Measurements from ENCODE around the gene CACUL1.
A peak's percentile ranks its signal among the peaks of the same experiment; 100 is the strongest.

CACUL1 gene

GRCh38 chr10:118732245-118733165 lies 22.3 kb downstream of the CACUL1 start:
- peak in 1 of 3 donors; percentile 38 for DNase-seq

GRCh38 chr10:118730756-118731456 lies 23.9 kb downstream of the CACUL1 start:
- no peak for DNase-seq

DNA sequence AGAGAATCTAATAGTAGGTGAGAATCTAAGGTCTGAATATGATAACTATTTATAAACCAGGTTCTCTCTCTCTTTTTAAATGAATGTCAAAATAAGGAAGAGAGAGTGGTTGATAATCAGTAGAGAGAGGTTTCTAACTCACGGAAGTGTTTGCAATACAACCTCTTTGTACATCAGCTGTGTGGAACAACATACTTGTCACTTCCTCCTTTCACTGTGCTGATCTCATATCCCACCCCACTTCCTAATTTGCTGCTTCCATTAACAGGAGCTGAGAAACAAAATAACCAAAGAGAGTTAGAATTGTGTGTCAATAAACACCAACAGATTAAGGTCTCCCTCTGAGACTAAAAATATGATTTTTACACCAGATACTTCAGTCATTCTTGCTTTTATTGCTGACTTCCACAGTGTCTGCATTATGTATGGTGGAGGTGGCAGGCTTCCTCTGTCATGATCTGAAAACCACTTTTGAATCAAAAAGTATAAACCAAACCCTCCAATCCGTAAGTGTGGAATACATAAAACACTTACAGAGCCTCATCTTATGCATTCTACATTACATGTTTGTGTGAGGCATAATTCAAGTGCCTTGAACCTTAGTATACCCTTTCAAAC lies 25.0 kb downstream of the CACUL1 start:
- DNase-seq: peak; percentile 71 to 89 (median 87)

DNA sequence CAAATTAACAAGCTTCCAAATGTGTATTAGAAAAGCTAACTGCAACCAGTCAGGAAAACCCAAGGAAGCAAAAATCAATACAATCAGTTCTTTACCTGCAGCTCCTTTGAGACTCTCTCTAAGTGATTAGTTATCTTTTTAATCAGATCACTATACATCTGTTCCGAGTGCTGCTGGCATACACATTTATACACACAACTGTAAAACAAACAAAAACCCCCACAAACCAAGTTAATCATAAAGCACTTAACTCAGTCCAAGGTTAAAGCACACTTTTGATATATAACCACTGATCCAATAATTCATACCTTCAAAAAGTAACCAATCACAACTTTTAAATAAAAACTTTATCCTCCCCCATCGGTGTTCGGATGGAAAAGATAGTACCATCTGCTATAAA lies 25.6 kb downstream of the CACUL1 start:
- no peak for DNase-seq

DNA sequence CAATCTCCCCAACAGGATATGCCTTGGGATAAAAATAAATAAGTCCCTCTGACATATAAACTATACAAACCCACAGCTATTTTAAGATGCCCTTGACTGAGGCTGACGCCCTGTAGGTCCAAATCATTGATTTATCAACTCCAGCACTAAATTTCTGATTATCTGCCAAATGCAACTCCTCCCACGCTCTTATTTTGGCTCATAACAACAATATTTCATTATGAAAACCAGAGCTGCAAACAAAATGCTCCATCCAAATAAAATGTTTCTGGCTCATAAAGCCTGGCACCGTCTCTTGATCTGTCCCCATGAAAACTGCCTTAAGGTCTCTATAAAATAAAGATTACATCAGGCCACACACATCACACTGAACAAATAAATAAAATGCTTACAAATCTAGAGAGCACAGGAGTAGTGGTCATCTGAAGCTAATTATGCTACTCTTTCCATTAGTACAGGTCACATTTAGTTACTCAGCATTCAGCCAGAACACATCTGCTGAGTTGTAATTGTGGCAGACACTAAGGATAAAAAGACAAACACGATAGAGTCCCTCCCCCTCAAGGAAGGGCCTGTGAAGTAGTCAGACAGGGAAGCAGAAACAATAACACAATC lies 28.8 kb downstream of the CACUL1 start:
- no peak for DNase-seq

- DNase-seq: peak in 2 of 3 donors; percentile 29 to 60
Measured at GRCh38 chr10:118723466-118723865, 31.3 kb downstream of the CACUL1 start.

GRCh38 chr10:118721539-118721876 lies 33.3 kb downstream of the CACUL1 start:
- DNase-seq: no peak

DNA sequence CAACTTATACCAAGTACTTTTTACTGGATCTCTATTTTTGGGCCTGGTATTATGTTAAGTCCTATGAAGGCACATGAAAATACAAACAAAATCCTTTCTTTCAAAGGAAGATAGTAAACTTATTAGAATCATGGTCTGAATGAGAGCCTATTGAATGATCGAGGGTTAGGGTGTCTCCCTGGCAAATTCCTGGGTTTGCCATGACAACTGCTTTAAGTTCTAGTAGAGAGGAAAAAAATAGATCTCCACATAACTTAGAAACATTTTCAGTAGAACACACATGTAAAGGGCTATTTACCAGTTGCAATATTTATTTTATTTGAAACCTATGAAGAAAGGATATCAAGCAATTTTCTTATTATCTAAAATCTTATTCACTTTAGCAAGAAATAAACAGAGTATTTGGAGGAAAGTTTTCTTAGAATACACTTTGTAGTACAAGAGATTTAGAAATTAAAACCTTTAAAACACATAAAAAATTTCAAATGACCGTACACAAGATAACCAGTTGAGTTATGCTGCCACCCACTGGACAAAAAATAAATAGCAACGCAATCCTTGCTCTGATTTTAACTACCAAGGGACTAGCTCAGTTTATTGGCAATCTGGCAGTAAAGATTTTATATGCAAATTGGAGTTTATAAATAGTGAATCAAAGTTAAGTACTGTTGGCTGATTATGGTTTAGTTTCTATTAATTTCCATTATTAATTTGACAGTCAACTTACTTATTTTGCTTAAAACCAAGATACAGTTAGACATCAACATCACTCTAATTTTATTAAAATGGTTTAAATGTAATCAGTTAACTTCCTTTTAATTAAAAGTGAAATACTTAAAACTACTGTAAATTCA lies 33.9 kb downstream of the CACUL1 start:
- peak; percentile 70 to 82 (median 77) for DNase-seq

GRCh38 chr10:118714366-118714765 lies 40.4 kb downstream of the CACUL1 start:
- no peak for DNase-seq

DNA sequence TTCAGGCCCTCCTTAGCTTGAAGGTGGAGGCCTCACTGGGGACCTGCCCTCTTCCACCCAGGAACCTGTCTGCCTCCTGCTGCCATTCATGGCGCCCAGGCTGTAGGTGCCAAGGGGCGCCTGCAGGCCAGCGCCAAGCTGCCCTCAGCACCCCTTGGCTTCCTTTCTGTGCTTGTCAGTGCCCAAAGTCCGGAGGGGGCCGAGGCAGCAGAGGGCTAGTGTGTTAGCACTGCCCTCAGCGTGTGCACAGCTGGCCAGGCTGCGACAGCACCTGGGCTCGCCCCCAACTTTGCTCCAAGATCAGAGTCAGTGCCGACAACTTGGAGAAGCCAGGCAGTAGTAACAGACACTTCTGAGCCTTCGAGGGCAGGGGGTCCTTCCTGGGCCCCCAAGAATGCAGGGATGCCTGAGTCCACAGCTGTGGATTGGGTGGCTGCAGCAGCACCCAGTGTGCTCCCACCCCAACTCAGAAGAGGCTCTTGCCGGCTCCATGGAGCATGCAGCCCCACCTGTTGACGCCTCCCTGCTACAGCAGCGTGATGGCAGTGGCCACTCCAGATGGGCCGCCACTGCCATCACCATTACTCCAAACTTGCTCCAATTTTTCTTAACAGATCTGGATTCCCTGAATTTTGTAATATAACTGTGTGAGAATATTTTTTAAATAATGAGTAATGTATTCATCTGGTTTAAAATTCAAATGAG lies 41.7 kb downstream of the CACUL1 start:
- no peak for DNase-seq

GRCh38 chr10:118712080-118712479 lies 42.7 kb downstream of the CACUL1 start:
- DNase-seq: no peak

- DNase-seq: no peak
Measured at GRCh38 chr10:118710487-118710886, 44.3 kb downstream of the CACUL1 start.

DNA sequence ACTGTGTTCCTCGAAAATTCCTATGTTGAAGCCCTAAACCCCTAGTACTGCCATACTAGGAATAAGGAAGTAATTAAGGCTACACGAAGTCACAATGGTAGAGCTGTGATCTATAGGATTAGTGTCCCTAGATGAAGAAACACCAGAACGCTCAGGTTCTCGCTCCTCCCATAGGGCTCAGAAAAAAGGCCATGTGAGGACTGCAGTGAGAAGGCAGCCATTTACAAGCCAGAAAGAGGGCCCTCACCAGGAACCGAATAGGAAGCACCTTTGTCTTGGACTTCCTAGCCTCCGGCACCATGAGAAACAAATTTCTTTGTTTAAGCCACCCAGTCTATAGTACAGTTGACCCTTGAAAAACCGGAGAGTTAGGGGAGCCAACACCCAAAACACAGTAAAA lies 46.2 kb downstream of the CACUL1 start:
- DNase-seq: no peak

DNA sequence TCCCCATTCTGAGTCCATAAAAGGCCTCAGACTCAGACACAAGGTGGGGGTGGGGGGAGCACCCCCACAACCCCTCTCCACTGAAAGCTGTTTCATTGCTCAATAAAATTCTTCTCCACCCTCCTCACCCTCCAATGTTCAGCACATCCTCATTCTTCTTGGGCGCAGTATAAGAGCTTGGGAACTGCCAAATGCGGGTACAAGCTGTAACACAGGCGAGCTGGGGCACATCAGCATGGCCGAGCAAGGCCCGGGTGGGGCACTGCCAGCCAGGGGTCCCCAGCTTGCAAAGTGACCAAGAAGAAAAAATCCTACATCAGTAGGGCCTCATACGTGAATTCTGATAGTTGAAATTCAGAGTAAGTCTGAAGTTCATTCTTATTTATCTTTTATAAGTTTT lies 50.1 kb downstream of the CACUL1 start:
- no peak for DNase-seq

GRCh38 chr10:118701529-118702323 lies 53.0 kb downstream of the CACUL1 start:
- DNase-seq: no peak

DNA sequence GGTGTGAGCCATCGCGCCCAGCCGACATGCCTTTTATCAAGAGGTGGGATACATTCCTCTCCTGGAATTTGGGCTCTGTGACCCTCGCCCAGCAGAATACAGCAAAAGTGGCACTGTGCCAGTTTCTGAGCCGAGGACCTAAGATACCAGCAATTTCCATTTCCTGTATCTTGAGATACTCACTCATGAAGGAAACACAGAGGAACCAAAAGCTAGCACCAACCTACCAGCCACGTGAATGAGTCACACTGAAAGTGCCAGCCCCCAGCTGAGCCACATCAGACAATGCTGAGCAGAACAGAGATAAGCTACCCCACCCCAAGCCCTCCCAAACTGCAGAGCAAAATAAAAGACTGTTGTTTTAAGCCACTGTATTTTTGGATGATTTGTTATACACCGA lies 56.3 kb downstream of the CACUL1 start:
- DNase-seq: peak; percentile 28 to 49 (median 42)

GRCh38 chr10:118694848-118695247 lies 59.9 kb downstream of the CACUL1 start:
- no peak for DNase-seq

DNA sequence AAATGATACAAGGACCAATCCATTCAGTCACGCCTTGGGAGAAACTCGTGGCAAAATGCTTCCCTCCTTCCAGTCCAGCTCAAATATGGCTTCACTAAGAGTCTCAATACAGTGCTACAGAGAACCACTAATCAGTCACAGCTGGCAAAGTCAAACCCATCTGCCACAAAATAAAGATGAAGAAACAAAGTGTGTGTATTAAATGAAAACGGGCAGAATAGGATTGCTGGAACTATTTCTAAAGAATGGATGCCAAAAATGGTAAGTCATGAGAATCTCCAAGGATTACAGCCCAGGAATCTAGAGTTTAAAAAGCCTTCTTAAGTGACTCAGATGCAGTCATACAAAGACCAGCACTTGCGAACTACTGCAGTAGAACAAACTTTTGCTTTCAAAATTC lies 61.9 kb downstream of the CACUL1 start:
- DNase-seq: no peak

- DNase-seq: no peak
Measured at GRCh38 chr10:118689070-118689858, 65.5 kb downstream of the CACUL1 start.

- DNase-seq: no peak
Measured at GRCh38 chr10:118687472-118687871, 67.3 kb downstream of the CACUL1 start.

Measured in suppressor macrophage treated with lipopolysaccharide for 1 hour (primary cell).